Stomach (tissue), 9 donors: ENCODE data around the gene TNS1. TPM values are rescaled to one million over a fixed set of nuclear protein-coding genes. Genes with fewer than 3 reads are reported as not detected.
A peak's percentile ranks its signal among the peaks of the same experiment; 100 is the strongest.

Source experiments
- DNase-seq, 2 donors: peaks; one replicate each; pipeline versions ENCODE4 v3.0.0 to v3.0.0-alpha.2; 2013 to 2019
- H3K27ac ChIP-seq, 5 donors: fragments of 200-600 bp in 4 of 5; sonication (generic) in 4 of 5; one replicate each; pipeline ENCODE4 v1.5.1; 2013 to 2019; ENCODE audit warnings: mild to moderate bottlenecking in 1 of 5, moderate library complexity in 1 of 5
- H3K27me3 ChIP-seq, 3 donors: fragments of 200-600 bp; sonication (generic); one replicate each; pipeline ENCODE4 v1.5.1; 2017 to 2019; ENCODE audit warnings: mixed run types in 1 of 3
- H3K36me3 ChIP-seq, 4 donors: fragments of 200-600 bp; sonication (generic); 1 replicate in 3 of 4; 2 replicates in 1 of 4; pipeline ENCODE4 v1.5.1; 2016 to 2019
- H3K4me1 ChIP-seq, 4 donors: fragments of 200-600 bp; sonication (generic); one replicate each; pipeline ENCODE4 v1.5.1; 2016 to 2019
- H3K4me3 ChIP-seq, 4 donors: fragments of 200-600 bp; sonication (generic) in 3 of 4; one replicate each; pipeline ENCODE4 v1.5.1; 2016 to 2019; ENCODE audit warnings: mild to moderate bottlenecking in 1 of 4
- H3K9me3 ChIP-seq, 4 donors: fragments of 200-600 bp; sonication (generic); one replicate each; pipeline ENCODE4 v1.5.1; 2016 to 2019
- CTCF ChIP-seq, 7 experiments: fragments of 450-650 bp in 4 of 7; fragments of 200-600 bp in 3 of 7; sonication (generic) in 3 of 7; IDR thresholded peaks; one replicate each; pipeline ENCODE4 v1.5.1; 2016 to 2019; ENCODE audit warnings: antibody characterized with exemption in 7 of 7, control low read depth in 2 of 7, mild to moderate bottlenecking in 1 of 7
- EP300 ChIP-seq: sonication (generic); formaldehyde crosslinking; IDR thresholded peaks from one replicate; pipeline ENCODE4 v1.6.1; 2017; ENCODE audit warnings: antibody characterized with exemption
- POLR2A ChIP-seq, 4 donors: fragments of 450-650 bp; IDR thresholded peaks; one replicate each; pipeline ENCODE4 v1.6.1; 2016; ENCODE audit warnings: antibody characterized with exemption in 4 of 4, control low read depth in 2 of 4, mild to moderate bottlenecking in 1 of 4, moderate library complexity in 1 of 4
- POLR2AphosphoS5 ChIP-seq, 3 donors: sonication (generic); formaldehyde crosslinking; IDR thresholded peaks; one replicate each; pipeline ENCODE4 v1.6.1; 2016; ENCODE audit warnings: antibody characterized with exemption in 3 of 3
- WGBS, 5 donors: extraction: QIAGEN DNeasy Blood & Tissue Kit in 3 of 5; methylation state at CpG; one replicate each; pipeline versions ENCODE4 v1.1.5 to v1.1.7; 2013 to 2018; 5-methylcytosine and 5-hydroxymethylcytosine counted together
- intact Hi-C: fragments of 100-400 bp; cut with DNase I; formaldehyde crosslinking; loops from one replicate; pipeline ENCODE4 v1.15.1; 2023; ENCODE audit warnings: low total_unique reads
- polyA plus RNA-seq, 3 donors: library from polyadenylated mRNA; stranded (reverse); fragments of 200-250 nt; gene quantifications; one replicate each; pipeline ENCODE4 v1.2.3, GENCODE V29; 2013
- total RNA-seq, 5 donors: library from RNA; depleted of rRNA; stranded (reverse); fragments of >200 nt; gene quantifications; one replicate each; pipeline versions ENCODE4 v1.1.0 to v1.2.3, GENCODE V29; 2014 to 2016
- donor health status: healthy with polysubstance abuse.
- donor health status: Bipolar disorder and iron deficiency.
- donor health status: healthy.

Gene TNS1
- total and polyA plus RNA-seq, 8 donors, result 18.5 to 682 (median 160) TPM

- peak overlapping the region in 4 of 5 donors; percentile 88 to 92 (median 92) for H3K27ac ChIP-seq
- no peak for DNase-seq
- WGBS, 5 donors, result 79 to 93% (median 85%) methylated on average over 9 of the region's 9 CpGs
- peaks cover 72 to 100% (median 89%) of the 10 kb centered on the region in 4 donors for H3K4me1 ChIP-seq
- peaks cover 0 to 24% (median 8%) of the 10 kb centered on the region in 4 donors for H3K36me3 ChIP-seq
- H3K4me3 ChIP-seq, result no peak overlapping the region
- H3K27me3 ChIP-seq, result no peaks in the 10 kb centered on the region
- TF ChIP-seq POLR2AphosphoS5 (IDR thresholded peaks at IDR 0.05) (peak in 1 of 3 donors; percentile 2), CTCF (IDR thresholded peaks at IDR 0.05) (no peak), POLR2A (IDR thresholded peaks at IDR 0.05) (no peak)
- H3K9me3 ChIP-seq, result no peaks in the 10 kb centered on the region
- intact Hi-C loops, result no loop called here
Observed at GRCh38 chr2:217914878-217915277, 87.9 kb downstream of the TNS1 start.

GRCh38 chr2:217914078-217914477, 88.7 kb downstream of the TNS1 start:
- TF ChIP-seq POLR2A (IDR thresholded peaks at IDR 0.05), result no peak
- TF ChIP-seq EP300, result no peak
- TF ChIP-seq POLR2AphosphoS5 (IDR thresholded peaks at IDR 0.05), result no peak
- no peak for TF ChIP-seq CTCF (IDR thresholded peaks at IDR 0.05)
- Histone ChIP-seq H3K36me3 (peaks cover 0 to 17% (median 8%) of the 10 kb centered on the region in 4 donors), H3K9me3 (no peaks in the 10 kb centered on the region), H3K27ac (peak overlapping the region in 4 of 5 donors; percentile 88 to 92 (median 92)), H3K4me3 (no peak overlapping the region), H3K27me3 (no peaks in the 10 kb centered on the region), H3K4me1 (peaks cover 74 to 100% (median 89%) of the 10 kb centered on the region in 4 donors)
- no peak for DNase-seq
- WGBS, 5 donors, result 62 to 93% (median 83%) methylated on average over 1 of the region's 1 CpG
- intact Hi-C loops, result no loop called here

- H3K27ac ChIP-seq, result peak overlapping the region in 4 of 5 donors; percentile 88 to 92 (median 92)
- DNase-seq, result no peak
- intact Hi-C loops, result no loop called here
- TF ChIP-seq CTCF (IDR thresholded peaks at IDR 0.05) (no peak), POLR2A (IDR thresholded peaks at IDR 0.05) (no peak), EP300 (no peak), POLR2AphosphoS5 (IDR thresholded peaks at IDR 0.05) (no peak)
- no peaks in the 10 kb centered on the region for H3K9me3 ChIP-seq
- 62 to 92% (median 79%) methylated on average over 3 of the region's 3 CpGs for WGBS, 5 donors
- H3K27me3 ChIP-seq, result no peaks in the 10 kb centered on the region
- H3K36me3 ChIP-seq, result peaks cover 0 to 16% (median 8%) of the 10 kb centered on the region in 4 donors
- H3K4me3 ChIP-seq, result no peak overlapping the region
- H3K4me1 ChIP-seq, result peaks cover 72 to 100% (median 88%) of the 10 kb centered on the region in 4 donors
Observed at GRCh38 chr2:217913436-217913835, 89.4 kb downstream of the TNS1 start.

GRCh38 chr2:217912098-217913024, 90.4 kb downstream of the TNS1 start:
- Histone ChIP-seq H3K36me3 (peaks cover 0 to 12% (median 6%) of the 10 kb centered on the region in 4 donors), H3K27ac (peak overlapping the region; percentile 48 to 92 (median 92)), H3K9me3 (no peaks in the 10 kb centered on the region), H3K4me1 (peaks cover 63 to 100% (median 89%) of the 10 kb centered on the region in 4 donors), H3K4me3 (no peak overlapping the region), H3K27me3 (no peaks in the 10 kb centered on the region)
- no peak for TF ChIP-seq EP300
- no peak for TF ChIP-seq POLR2AphosphoS5 (IDR thresholded peaks at IDR 0.05)
- TF ChIP-seq CTCF (IDR thresholded peaks at IDR 0.05), result no peak
- TF ChIP-seq POLR2A (IDR thresholded peaks at IDR 0.05), result no peak
- intact Hi-C loops, result no loop called here
- WGBS, 5 donors, result 59 to 83% (median 73%) methylated on average over 25 of the region's 25 CpGs
- no peak for DNase-seq
